IMR-90 (cell line): ENCODE measurements around the gene OLFML3.

Experiments
- BHLHE40 ChIP-seq: fragments of 150-350 bp; IDR thresholded peaks from 2 replicates; pipeline ENCODE4 v1.6.1; 2016; ENCODE audit warnings: mild to moderate bottlenecking, low read depth, low read length
- CTCF ChIP-seq: conservative IDR thresholded peaks from 2 replicates; pipeline ENCODE4 v1.5.1; 2012; ENCODE audit warnings: mild to moderate bottlenecking, low read depth, low read length, improper control_type of control experiment
- MAZ ChIP-seq: IDR thresholded peaks from 2 replicates; pipeline ENCODE4 v1.6.1; 2012; ENCODE audit warnings: low read depth, mild to moderate bottlenecking, low read length, improper control_type of control experiment, moderate library complexity, borderline replicate concordance
- POLR2A ChIP-seq: IDR thresholded peaks from 2 replicates; pipeline ENCODE4 v1.6.1; 2012; ENCODE audit warnings: mild to moderate bottlenecking, low read depth, low read length
- RAD21 ChIP-seq: IDR thresholded peaks from 2 replicates; pipeline ENCODE4 v1.6.1; 2012; ENCODE audit warnings: low read length, improper control_type of control experiment
- RCOR1 ChIP-seq: IDR thresholded peaks from 2 replicates; pipeline ENCODE4 v1.6.1; 2012; ENCODE audit warnings: mild to moderate bottlenecking, low read length, improper control_type of control experiment; ENCODE audit not compliant: insufficient replicate concordance
- SMC3 ChIP-seq: fragments of 150-350 bp; IDR thresholded peaks from 2 replicates; pipeline ENCODE4 v1.6.1; 2016; ENCODE audit warnings: low read depth, mild to moderate bottlenecking, antibody characterized with exemption, low read length, moderate library complexity

- TF ChIP-seq CTCF: no peak
- TF ChIP-seq POLR2A: no peak
- no peak for TF ChIP-seq MAZ
- TF ChIP-seq SMC3: no peak
- TF ChIP-seq RCOR1: no peak
- no peak for TF ChIP-seq RAD21
- TF ChIP-seq BHLHE40: no peak
These were observed 42.1 kb upstream of the OLFML3 start for GRCh38 chr1:113937146-113937545.
